ENCODE measurements around the gene ASB15. TPM values are rescaled to one million over a fixed set of nuclear protein-coding genes. Genes with fewer than 3 reads are reported as not detected.

Gene ASB15
- total and polyA plus RNA-seq, 8 donors = not detected

DNA sequence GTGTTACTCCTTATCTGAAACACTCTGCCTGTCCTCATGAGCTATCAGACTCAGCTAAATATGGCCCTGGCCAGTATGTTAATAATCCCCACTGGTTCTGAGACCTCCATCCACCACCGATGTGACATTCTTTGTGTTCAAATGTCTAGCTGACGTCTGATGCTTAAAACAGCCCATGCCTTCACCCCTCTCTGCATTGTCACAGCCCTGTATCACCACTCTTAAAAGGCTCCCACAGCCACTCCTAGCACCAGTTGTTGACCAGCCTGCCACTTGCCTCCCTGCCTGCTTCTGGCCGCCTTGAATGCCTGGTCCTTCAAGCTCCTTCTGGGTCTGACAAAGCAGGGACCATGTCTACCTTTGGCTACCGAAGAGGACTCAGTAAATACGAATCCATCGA lies 54.0 kb downstream of the ASB15 start, which contains the start of gene LMOD2:
TSS of gene LMOD2 (plus strand) at position 253 of the 400 bp plus-strand sequence. CDS start at position 351, 98 bp downstream.
- Histone ChIP-seq H3K9me3 (no peaks in the 10 kb centered on the region), H3K4me1 (no peaks in the 10 kb centered on the region), H3K27me3 (no peaks in the 10 kb centered on the region), H3K27ac (no peak within 1 kb of the TSS), H3K4me3 (no peak within 1 kb of the TSS), H3K36me3 (no peaks in the 10 kb centered on the region)
- WGBS, 5 donors = 71 to 93% (median 81%) methylated on average over 6 of the region's 6 CpGs
- TF ChIP-seq POLR2AphosphoS5 (IDR thresholded peaks at IDR 0.05) (no peak), POLR2A (IDR thresholded peaks at IDR 0.05) (no peak), EP300 (IDR thresholded peaks at IDR 0.05) (no peak)
- TF ChIP-seq, protein P1, sequence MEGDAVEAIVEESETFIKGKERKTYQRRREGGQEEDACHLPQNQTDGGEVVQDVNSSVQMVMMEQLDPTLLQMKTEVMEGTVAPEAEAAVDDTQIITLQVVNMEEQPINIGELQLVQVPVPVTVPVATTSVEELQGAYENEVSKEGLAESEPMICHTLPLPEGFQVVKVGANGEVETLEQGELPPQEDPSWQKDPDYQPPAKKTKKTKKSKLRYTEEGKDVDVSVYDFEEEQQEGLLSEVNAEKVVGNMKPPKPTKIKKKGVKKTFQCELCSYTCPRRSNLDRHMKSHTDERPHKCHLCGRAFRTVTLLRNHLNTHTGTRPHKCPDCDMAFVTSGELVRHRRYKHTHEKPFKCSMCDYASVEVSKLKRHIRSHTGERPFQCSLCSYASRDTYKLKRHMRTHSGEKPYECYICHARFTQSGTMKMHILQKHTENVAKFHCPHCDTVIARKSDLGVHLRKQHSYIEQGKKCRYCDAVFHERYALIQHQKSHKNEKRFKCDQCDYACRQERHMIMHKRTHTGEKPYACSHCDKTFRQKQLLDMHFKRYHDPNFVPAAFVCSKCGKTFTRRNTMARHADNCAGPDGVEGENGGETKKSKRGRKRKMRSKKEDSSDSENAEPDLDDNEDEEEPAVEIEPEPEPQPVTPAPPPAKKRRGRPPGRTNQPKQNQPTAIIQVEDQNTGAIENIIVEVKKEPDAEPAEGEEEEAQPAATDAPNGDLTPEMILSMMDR (IDR thresholded peaks at IDR 0.05) = no peak
- intact Hi-C loops (cut with DNase I; ENCODE audit: low total_unique reads) = no loop called here
- DNase-seq = no peak

DNA sequence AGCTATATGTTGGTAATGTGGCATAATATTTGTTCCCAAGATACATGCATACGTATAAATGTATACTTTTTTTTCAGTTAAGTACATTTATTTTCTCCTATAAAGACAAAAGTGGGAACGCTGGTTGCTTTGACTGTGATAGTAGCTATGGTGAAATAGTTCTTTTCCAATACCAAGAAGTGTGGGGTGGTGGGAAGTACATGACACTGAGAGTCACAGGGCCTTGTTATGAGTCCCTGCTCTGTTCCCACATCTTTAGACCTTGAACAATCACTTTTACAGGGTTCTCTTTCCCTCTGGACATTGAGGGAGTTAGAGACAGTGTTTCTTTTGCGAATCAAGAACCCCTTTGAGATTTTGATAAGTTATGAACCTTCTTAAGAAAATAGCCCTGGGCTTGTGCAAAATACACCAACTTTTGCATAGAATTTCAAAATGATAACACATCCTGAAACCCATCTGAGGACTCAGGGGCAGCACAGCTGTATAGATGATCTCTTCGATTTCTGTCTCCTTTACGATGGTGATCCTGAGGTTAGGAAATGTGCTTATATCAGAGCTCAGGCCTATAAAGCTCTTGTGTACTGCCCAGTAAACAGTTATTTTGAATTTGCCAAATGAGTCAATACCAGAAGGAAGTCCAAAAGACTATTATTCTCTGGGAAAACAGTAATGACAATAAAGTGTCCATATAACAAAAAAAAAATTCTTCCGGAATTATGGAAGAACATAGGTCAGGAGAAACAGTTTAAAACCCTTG lies 55.1 kb downstream of the ASB15 start:
- Histone ChIP-seq H3K4me1 (no peaks in the 10 kb centered on the region), H3K27me3 (no peaks in the 10 kb centered on the region), H3K36me3 (no peaks in the 10 kb centered on the region), H3K27ac (no peak overlapping the region), H3K4me3 (no peak overlapping the region), H3K9me3 (no peaks in the 10 kb centered on the region)
- DNase-seq = no peak
- TF ChIP-seq POLR2A (IDR thresholded peaks at IDR 0.05) (no peak), POLR2AphosphoS5 (IDR thresholded peaks at IDR 0.05) (no peak), EP300 (IDR thresholded peaks at IDR 0.05) (no peak)
- TF ChIP-seq, protein P1 (IDR thresholded peaks at IDR 0.05) = no peak
- intact Hi-C loops (cut with DNase I; ENCODE audit: low total_unique reads) = no loop called here
- 85 to 93% (median 91%) methylated on average over 6 of the region's 6 CpGs for WGBS, 5 donors

- Histone ChIP-seq H3K27me3 (no peaks in the 10 kb centered on the region), H3K27ac (no peak overlapping the region), H3K36me3 (no peaks in the 10 kb centered on the region), H3K9me3 (no peaks in the 10 kb centered on the region), H3K4me3 (no peak overlapping the region), H3K4me1 (no peaks in the 10 kb centered on the region)
- DNase-seq = no peak
- intact Hi-C loops (cut with DNase I; ENCODE audit: low total_unique reads) = no loop called here
- WGBS, 5 donors = 31 to 57% (median 38%) methylated on average over 1 of the region's 1 CpG
- TF ChIP-seq POLR2AphosphoS5 (IDR thresholded peaks at IDR 0.05) (no peak), POLR2A (IDR thresholded peaks at IDR 0.05) (no peak), EP300 (IDR thresholded peaks at IDR 0.05) (no peak)
- TF ChIP-seq, protein P1 (IDR thresholded peaks at IDR 0.05) = no peak
Observed at GRCh38 chr7:123657304-123657685, 55.7 kb downstream of the ASB15 start.

DNA sequence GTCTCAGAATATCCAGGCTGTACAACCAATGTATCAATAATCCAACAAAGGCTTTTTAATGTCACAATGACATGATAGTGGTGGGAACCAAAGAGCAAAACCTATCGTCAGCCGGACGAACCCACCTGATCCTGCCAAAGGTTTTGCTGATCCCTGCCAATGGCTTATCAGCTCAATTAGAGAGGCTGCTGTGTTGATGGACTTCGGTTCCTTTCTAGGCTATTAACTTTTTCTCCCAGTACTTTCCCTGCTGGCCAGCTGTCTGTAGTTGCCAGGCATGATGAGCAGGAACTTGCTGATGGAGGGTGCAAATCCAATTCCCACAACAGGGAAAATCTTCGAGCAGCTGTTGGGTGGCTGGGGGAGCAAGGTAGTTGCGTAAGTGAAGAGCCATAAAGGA lies 56.4 kb downstream of the ASB15 start:
- no peak for DNase-seq
- no peak overlapping the region for H3K27ac ChIP-seq
- intact Hi-C loops (cut with DNase I; ENCODE audit: low total_unique reads) = no loop called here
- no peaks in the 10 kb centered on the region for H3K27me3 ChIP-seq
- no peaks in the 10 kb centered on the region for H3K36me3 ChIP-seq
- no peak overlapping the region for H3K4me3 ChIP-seq
- no peaks in the 10 kb centered on the region for H3K9me3 ChIP-seq
- H3K4me1 ChIP-seq = no peaks in the 10 kb centered on the region
- TF ChIP-seq POLR2AphosphoS5 (IDR thresholded peaks at IDR 0.05) = no peak
- TF ChIP-seq EP300 (IDR thresholded peaks at IDR 0.05) = no peak
- TF ChIP-seq, protein P1 (IDR thresholded peaks at IDR 0.05) = no peak
- no peak for TF ChIP-seq POLR2A (IDR thresholded peaks at IDR 0.05)
- WGBS, 5 donors = 73 to 83% (median 76%) methylated on average over 6 of the region's 6 CpGs

Measured in stomach (tissue), 9 donors.